GM12865 (cell line): ENCODE data around the gene TLE6.

Experiments
- DNase-seq: peaks from one replicate; pipeline ENCODE4 v3.0.0; 2010; ENCODE audit warnings: low read depth
- H3K4me3 ChIP-seq: 2 replicates; pipeline ENCODE4 v1.5.1; 2011; ENCODE audit warnings: mild to moderate bottlenecking, low read depth, low read length, control low read depth
- TF ChIP-seq, protein P1 (sequence below): IDR thresholded peaks from 2 replicates; pipeline ENCODE4 v1.5.1; 2011; ENCODE audit warnings: low read length, control low read depth, low read depth, inconsistent platforms; ENCODE audit not compliant: insufficient read depth; ENCODE audit errors: missing control alignments

The TLE6 gene

DNA sequence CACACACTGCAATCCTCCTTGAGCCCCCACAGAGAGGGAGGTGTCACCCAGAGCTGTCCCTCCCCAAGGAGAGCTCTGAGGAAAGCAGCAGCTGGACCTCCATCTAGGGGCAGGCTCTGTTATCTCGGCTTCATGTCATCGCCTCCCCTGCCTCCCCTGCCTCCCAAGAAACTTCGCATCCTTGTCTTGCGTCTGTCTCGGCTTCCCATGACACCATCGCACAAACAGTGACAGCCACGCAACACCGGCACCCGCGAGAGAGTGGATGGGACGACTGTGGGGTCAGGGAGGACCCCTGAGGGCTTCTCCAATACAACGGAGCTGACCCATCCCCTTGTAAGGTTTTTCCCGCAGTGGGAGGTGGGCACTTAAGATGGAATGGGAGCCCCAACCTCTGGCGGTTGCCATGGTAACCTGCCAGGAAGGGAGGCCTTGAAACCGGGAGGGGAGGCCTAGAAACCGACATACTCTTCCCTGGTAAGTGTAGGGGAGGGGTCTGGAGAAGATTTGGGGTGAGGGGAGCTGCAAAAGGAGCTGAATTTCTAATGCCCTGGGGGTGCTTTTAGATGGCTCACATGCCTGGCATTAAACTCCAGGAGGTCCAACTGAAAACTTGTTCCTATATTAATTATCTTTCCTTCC, 35.4 kb downstream of the TLE6 start:
- no peak overlapping the region for H3K4me3 ChIP-seq
- no peak for DNase-seq
- TF ChIP-seq, protein P1, sequence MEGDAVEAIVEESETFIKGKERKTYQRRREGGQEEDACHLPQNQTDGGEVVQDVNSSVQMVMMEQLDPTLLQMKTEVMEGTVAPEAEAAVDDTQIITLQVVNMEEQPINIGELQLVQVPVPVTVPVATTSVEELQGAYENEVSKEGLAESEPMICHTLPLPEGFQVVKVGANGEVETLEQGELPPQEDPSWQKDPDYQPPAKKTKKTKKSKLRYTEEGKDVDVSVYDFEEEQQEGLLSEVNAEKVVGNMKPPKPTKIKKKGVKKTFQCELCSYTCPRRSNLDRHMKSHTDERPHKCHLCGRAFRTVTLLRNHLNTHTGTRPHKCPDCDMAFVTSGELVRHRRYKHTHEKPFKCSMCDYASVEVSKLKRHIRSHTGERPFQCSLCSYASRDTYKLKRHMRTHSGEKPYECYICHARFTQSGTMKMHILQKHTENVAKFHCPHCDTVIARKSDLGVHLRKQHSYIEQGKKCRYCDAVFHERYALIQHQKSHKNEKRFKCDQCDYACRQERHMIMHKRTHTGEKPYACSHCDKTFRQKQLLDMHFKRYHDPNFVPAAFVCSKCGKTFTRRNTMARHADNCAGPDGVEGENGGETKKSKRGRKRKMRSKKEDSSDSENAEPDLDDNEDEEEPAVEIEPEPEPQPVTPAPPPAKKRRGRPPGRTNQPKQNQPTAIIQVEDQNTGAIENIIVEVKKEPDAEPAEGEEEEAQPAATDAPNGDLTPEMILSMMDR = no peak

DNA sequence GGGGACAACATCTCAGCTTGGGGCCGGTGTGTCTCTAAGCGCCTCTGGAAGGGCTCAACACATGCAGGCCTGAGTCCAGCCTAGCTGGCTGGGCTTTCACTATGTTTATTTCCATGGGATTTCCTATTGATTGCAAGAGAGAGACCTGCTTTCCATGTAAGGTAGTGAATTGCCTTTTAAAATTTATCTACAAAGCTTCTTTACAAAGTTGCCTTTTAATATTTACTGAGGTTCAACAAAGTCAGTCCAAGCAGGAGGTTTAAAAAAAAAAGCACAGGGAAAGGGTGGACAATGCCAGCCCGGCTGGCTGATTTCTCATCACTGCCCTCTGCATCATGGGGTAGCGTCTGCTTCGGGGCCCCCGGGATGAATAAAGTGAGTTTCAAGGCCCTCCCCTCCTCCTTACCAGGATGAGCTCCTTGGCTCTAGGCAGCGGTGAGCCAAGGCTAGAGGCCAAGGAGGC, 35.9 kb downstream of the TLE6 start:
- TF ChIP-seq, protein P1 = no peak
- DNase-seq = no peak
- no peak overlapping the region for H3K4me3 ChIP-seq

DNA sequence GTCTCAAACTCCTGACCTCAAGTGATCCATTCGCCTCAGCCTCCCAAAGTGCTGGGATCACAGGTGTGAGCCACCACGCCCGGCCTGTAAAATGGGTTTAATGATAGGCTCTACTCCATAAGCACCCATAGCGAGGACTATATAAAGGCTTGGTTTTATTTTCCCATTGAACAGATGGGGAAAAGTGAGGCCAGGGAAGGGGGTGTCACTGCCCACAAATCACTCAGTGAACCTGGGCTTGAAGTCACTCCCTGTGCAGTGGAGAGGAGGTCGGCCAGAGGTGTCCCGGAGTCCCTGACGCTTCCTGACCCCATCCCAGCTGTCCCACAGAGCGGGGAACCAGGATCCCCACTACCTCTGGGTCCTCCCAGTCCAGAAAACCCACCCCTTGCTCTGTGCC, 36.8 kb downstream of the TLE6 start:
- TF ChIP-seq, protein P1 = no peak
- DNase-seq = no peak
- no peak overlapping the region for H3K4me3 ChIP-seq

GRCh38 chr19:3015126-3016057, 38.0 kb downstream of the TLE6 start:
- TF ChIP-seq, protein P1 = no peak
- H3K4me3 ChIP-seq = no peak overlapping the region
- DNase-seq = no peak

DNA sequence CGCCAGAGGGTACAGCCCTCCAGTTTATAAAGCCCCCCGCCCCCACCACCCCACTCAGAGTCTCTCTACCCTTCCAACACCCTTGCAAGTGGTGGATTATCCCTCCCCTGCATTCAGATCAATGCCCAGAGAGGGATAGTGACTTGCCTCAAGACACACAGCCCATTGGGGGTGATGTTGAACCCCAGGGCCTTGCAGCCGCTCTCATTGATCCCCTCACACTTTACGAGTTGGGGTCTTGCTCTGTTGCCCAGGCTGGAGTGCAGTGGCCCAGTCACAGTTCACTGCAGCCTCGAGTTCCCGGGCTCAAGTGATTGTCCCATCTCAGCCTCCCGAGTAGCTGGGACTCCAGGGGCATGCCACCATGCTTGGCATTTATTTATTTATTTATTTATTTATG, 40.6 kb downstream of the TLE6 start:
- DNase-seq = no peak
- H3K4me3 ChIP-seq = no peak overlapping the region
- TF ChIP-seq, protein P1 = no peak

- TF ChIP-seq, protein P1 = no peak
- no peak overlapping the region for H3K4me3 ChIP-seq
- DNase-seq = no peak
Measured at GRCh38 chr19:3019211-3019854, 42.0 kb downstream of the TLE6 start.
